H9 (cell line): Measurements from ENCODE around the gene SH3PXD2B. TPM values are rescaled to one million over a fixed set of nuclear protein-coding genes. Genes with fewer than 3 reads are reported as not detected.

Experiments used
- DNase-seq: peaks from one replicate; pipeline ENCODE4 v3.0.0-alpha.2; 2017
- H2AFZ ChIP-seq: one replicate; pipeline ENCODE4 v1.6.1; 2013; ENCODE audit warnings: mild to moderate bottlenecking, low read length, control low read depth, moderate library complexity
- H2AK5ac ChIP-seq: 2 replicates; pipeline ENCODE4 v1.6.1; 2013; ENCODE audit warnings: low read length, control low read depth, mixed read lengths; ENCODE audit not compliant: insufficient read length
- H2BK120ac ChIP-seq: one replicate; pipeline ENCODE4 v1.6.1; 2013; ENCODE audit warnings: low read depth, mild to moderate bottlenecking, low read length, control low read depth, inconsistent platforms; ENCODE audit not compliant: poor library complexity, severe bottlenecking
- H2BK12ac ChIP-seq: 2 replicates; pipeline ENCODE4 v1.6.1; 2013; ENCODE audit warnings: low read length, control low read depth, mixed read lengths, low read depth; ENCODE audit not compliant: insufficient read length
- H2BK15ac ChIP-seq: 2 replicates; pipeline ENCODE4 v1.6.1; 2013; ENCODE audit warnings: low read depth, low read length, control low read depth
- H2BK20ac ChIP-seq: one replicate; pipeline ENCODE4 v1.6.1; 2013; ENCODE audit warnings: low read depth, mild to moderate bottlenecking, low read length, control low read depth, inconsistent platforms; ENCODE audit not compliant: poor library complexity, severe bottlenecking
- H2BK5ac ChIP-seq: 2 replicates; pipeline ENCODE4 v1.6.1; 2013; ENCODE audit warnings: low read length, control low read depth, mixed read lengths; ENCODE audit not compliant: insufficient read length
- H3K14ac ChIP-seq: 2 replicates; pipeline ENCODE4 v1.6.1; 2013; ENCODE audit warnings: low read length, control low read depth; ENCODE audit not compliant: insufficient read depth
- H3K18ac ChIP-seq: 2 replicates; pipeline ENCODE4 v1.6.1; 2013; ENCODE audit warnings: low read depth, mild to moderate bottlenecking, mixed read lengths, low read length, control low read depth; ENCODE audit not compliant: insufficient read length
- H3K23ac ChIP-seq: 2 replicates; pipeline ENCODE4 v1.6.1; 2013; ENCODE audit warnings: low read length, control low read depth, mixed read lengths, low read depth; ENCODE audit not compliant: insufficient read length
- H3K23me2 ChIP-seq: 2 replicates; pipeline ENCODE4 v1.6.1; 2013; ENCODE audit warnings: low read depth, mild to moderate bottlenecking, mixed read lengths, low read length, control low read depth; ENCODE audit not compliant: insufficient read length, poor library complexity, severe bottlenecking
- H3K27ac ChIP-seq: 2 replicates; pipeline ENCODE4 v1.5.1; 2013; ENCODE audit warnings: low read length, control low read depth, mixed read lengths, low read depth; ENCODE audit not compliant: insufficient read length
- H3K27me3 ChIP-seq: 2 replicates; pipeline ENCODE4 v1.6.1; 2013; ENCODE audit warnings: low read length, control low read depth, inconsistent platforms; ENCODE audit not compliant: insufficient read depth
- H3K4ac ChIP-seq: 2 replicates; pipeline ENCODE4 v1.6.1; 2013; ENCODE audit warnings: low read depth, mild to moderate bottlenecking, control low read depth, inconsistent platforms, low read length, moderate library complexity
- H3K4me1 ChIP-seq: 2 replicates; pipeline ENCODE4 v1.6.1; 2013; ENCODE audit warnings: low read length, control low read depth, inconsistent platforms; ENCODE audit not compliant: insufficient read depth
- H3K4me2 ChIP-seq: 2 replicates; pipeline ENCODE4 v1.6.1; 2013; ENCODE audit warnings: low read length, control low read depth, mixed read lengths; ENCODE audit not compliant: insufficient read length, insufficient read depth
- H3K56ac ChIP-seq: 2 replicates; pipeline ENCODE4 v1.6.1; 2013; ENCODE audit warnings: low read depth, mild to moderate bottlenecking, mixed read lengths, low read length, control low read depth; ENCODE audit not compliant: insufficient read length
- H3K79me1 ChIP-seq: 2 replicates; pipeline ENCODE4 v1.6.1; 2013; ENCODE audit warnings: low read depth, mild to moderate bottlenecking, moderate library complexity, low read length, control low read depth, inconsistent platforms; ENCODE audit not compliant: insufficient read depth, poor library complexity, severe bottlenecking
- H3K79me2 ChIP-seq: 2 replicates; pipeline ENCODE4 v1.6.1; 2013; ENCODE audit warnings: low read length, control low read depth, inconsistent platforms; ENCODE audit not compliant: insufficient read depth
- H3K9ac ChIP-seq: 2 replicates; pipeline ENCODE4 v1.6.1; 2013; ENCODE audit warnings: low read length, control low read depth, mixed read lengths; ENCODE audit not compliant: insufficient read length; ENCODE audit errors: extremely low read depth
- H3K9me3 ChIP-seq: one replicate; pipeline ENCODE4 v1.6.1; 2013; ENCODE audit warnings: low read depth, low read length, inconsistent platforms; ENCODE audit not compliant: control insufficient read depth
- H3T11ph ChIP-seq: one replicate; pipeline ENCODE4 v1.6.1; 2013; ENCODE audit warnings: mild to moderate bottlenecking, low read length, control low read depth, inconsistent platforms
- H4K20me1 ChIP-seq: one replicate; pipeline ENCODE4 v1.6.1; 2013; ENCODE audit not compliant: control insufficient read depth, insufficient read length, insufficient read depth
- H4K5ac ChIP-seq: 2 replicates; pipeline ENCODE4 v1.6.1; 2013; ENCODE audit warnings: low read depth, mild to moderate bottlenecking, mixed read lengths, low read length, control low read depth; ENCODE audit not compliant: insufficient read length
- H4K8ac ChIP-seq: replicated peaks from 2 replicates; pipeline ENCODE4 v1.6.1; 2013; ENCODE audit warnings: low read length, control low read depth, mixed read lengths, low read depth; ENCODE audit not compliant: insufficient read length
- H4K91ac ChIP-seq: 2 replicates; pipeline ENCODE4 v1.6.1; 2013; ENCODE audit warnings: low read depth, mild to moderate bottlenecking, moderate library complexity, mixed read lengths, low read length, control low read depth; ENCODE audit not compliant: insufficient read length
- H3K27ac Mint-ChIP-seq, 3 experiments: 2 replicates in 2 of 3; 3 replicates in 1 of 3; pipeline ENCODE4 v1.8.0; 2020 to 2021; ENCODE audit warnings: mixed read lengths in 3 of 3, mild to moderate bottlenecking in 1 of 3, moderate library complexity in 1 of 3
- H3K27me3 Mint-ChIP-seq: 2 replicates; pipeline ENCODE4 v1.8.0; 2021; ENCODE audit warnings: low read depth, mild to moderate bottlenecking, moderate library complexity, mixed read lengths
- H3K36me3 Mint-ChIP-seq, 3 experiments: 2 replicates in 2 of 3; 3 replicates in 1 of 3; pipeline ENCODE4 v1.8.0; 2020 to 2021; ENCODE audit warnings: low read depth in 3 of 3, mixed read lengths in 3 of 3; ENCODE audit not compliant: insufficient read depth in 1 of 3
- H3K4me1 Mint-ChIP-seq, 2 experiments: 2 replicates each; pipeline ENCODE4 v1.8.0; 2020; ENCODE audit warnings: mixed read lengths in 2 of 2
- H3K4me3 Mint-ChIP-seq, 2 experiments: 2 replicates in 1 of 2; 3 replicates in 1 of 2; pipeline ENCODE4 v1.8.0; 2020 to 2021; ENCODE audit warnings: mild to moderate bottlenecking in 2 of 2, mixed read lengths in 2 of 2, moderate library complexity in 1 of 2
- H3K9me3 Mint-ChIP-seq, 2 experiments: 2 replicates in 1 of 2; 3 replicates in 1 of 2; pipeline ENCODE4 v1.8.0; 2020; ENCODE audit warnings: mild to moderate bottlenecking in 2 of 2, mixed read lengths in 2 of 2, moderate library complexity in 1 of 2
- WGBS: extraction: QIAGEN DNeasy Blood & Tissue Kit; methylation state at CpG from one replicate; pipeline ENCODE4 v1.1.7; 2013; ENCODE audit warnings: missing lambda C conversion rate, low lambda C conversion rate, mixed read lengths; ENCODE audit not compliant: insufficient read length; ENCODE audit errors: extremely low coverage; 5-methylcytosine and 5-hydroxymethylcytosine counted together
- total RNA-seq: library from RNA; stranded (reverse); gene quantifications from 2 replicates; pipeline ENCODE4 v1.2.1, GENCODE V29; 2021
- TF ChIP-seq, protein P1 (sequence below): fragments of 200-600 bp; sonication (generic); conservative IDR thresholded peaks from 3 replicates; pipeline ENCODE4 v1.8.0; 2021; ENCODE audit warnings: antibody characterized with exemption, mild to moderate bottlenecking

Gene SH3PXD2B
- total RNA-seq, 1 experiment from 2014 or later = 49.0 TPM

- peaks cover 4 to 7% of the 10 kb centered on the region in 2 experiments; a peak in 3 of 5 replicates for H3K9me3 Mint-ChIP-seq
- Histone ChIP-seq H3K4me2 (no peak overlapping the region), H3K27ac (no peak overlapping the region), H3K79me1 (no peaks in the 10 kb centered on the region), H2AK5ac (no peak overlapping the region), H3K4me1 (no peaks in the 10 kb centered on the region), H2BK5ac (no peak overlapping the region), H4K8ac (no peak overlapping the region), H2BK20ac (no peak overlapping the region), H3K9me3 (no peaks in the 10 kb centered on the region), H3K56ac (no peak overlapping the region), H4K91ac (no peak overlapping the region), H2BK15ac (no peak overlapping the region), H2AFZ (no peak overlapping the region), H4K20me1 (no peaks in the 10 kb centered on the region), H3K14ac (no peak overlapping the region; the same call in 1 of the 2 replicates), H2BK120ac (no peak overlapping the region), H3K23ac (no peak overlapping the region), H3K9ac (no peak overlapping the region), H3K23me2 (no peaks in the 10 kb centered on the region), H3K79me2 (no peaks in the 10 kb centered on the region), H3K27me3 (no peaks in the 10 kb centered on the region), H4K5ac (no peak overlapping the region), H3K4ac (no peak overlapping the region), H3K18ac (no peak overlapping the region), H2BK12ac (no peak overlapping the region), H3T11ph (no peak overlapping the region)
- peaks cover 0 to 4% (median 2%) of the 10 kb centered on the region in 3 experiments; a peak in 2 of 7 replicates for H3K36me3 Mint-ChIP-seq
- no peak for DNase-seq
- H3K27ac Mint-ChIP-seq = no peak overlapping the region; a peak in 1 of 7 replicates
- H3K4me1 Mint-ChIP-seq = peaks cover 0 to 3% of the 10 kb centered on the region in 2 experiments; a peak in 1 of 4 replicates
- no peak overlapping the region for H3K4me3 Mint-ChIP-seq
- peaks cover 34% of the 10 kb centered on the region for H3K27me3 Mint-ChIP-seq
- TF ChIP-seq, protein P1, sequence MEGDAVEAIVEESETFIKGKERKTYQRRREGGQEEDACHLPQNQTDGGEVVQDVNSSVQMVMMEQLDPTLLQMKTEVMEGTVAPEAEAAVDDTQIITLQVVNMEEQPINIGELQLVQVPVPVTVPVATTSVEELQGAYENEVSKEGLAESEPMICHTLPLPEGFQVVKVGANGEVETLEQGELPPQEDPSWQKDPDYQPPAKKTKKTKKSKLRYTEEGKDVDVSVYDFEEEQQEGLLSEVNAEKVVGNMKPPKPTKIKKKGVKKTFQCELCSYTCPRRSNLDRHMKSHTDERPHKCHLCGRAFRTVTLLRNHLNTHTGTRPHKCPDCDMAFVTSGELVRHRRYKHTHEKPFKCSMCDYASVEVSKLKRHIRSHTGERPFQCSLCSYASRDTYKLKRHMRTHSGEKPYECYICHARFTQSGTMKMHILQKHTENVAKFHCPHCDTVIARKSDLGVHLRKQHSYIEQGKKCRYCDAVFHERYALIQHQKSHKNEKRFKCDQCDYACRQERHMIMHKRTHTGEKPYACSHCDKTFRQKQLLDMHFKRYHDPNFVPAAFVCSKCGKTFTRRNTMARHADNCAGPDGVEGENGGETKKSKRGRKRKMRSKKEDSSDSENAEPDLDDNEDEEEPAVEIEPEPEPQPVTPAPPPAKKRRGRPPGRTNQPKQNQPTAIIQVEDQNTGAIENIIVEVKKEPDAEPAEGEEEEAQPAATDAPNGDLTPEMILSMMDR = no peak
- WGBS = no CpG with 5 or more reads among the region's 7 CpGs
Measured at GRCh38 chr5:172469697-172470096, 15.4 kb upstream of the SH3PXD2B start.
